ENCODE measurements around the gene EFNA3.
A peak's percentile ranks its signal among the peaks of the same experiment; 100 is the strongest.

EFNA3 gene

DNA sequence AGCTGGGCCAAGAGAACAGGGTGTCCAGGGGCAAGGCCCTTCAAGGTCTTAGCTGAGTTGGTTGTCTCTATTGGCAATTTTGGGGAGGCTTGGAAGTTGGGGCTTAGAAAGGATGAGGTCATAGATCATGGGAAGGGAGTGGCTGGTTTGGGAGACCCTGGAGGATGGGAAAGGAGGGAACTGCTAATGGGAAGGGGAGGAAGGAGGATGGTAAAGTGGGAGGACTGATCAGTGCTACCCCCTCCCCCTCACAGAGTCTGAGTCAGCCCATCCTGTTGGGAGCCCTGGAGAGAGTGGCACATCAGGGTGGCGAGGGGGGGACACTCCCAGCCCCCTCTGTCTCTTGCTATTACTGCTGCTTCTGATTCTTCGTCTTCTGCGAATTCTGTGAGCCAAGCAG is 10.0 kb upstream of the EFNA3 start:
- no peak for DNase-seq (ENCODE audit: low read depth)

DNA sequence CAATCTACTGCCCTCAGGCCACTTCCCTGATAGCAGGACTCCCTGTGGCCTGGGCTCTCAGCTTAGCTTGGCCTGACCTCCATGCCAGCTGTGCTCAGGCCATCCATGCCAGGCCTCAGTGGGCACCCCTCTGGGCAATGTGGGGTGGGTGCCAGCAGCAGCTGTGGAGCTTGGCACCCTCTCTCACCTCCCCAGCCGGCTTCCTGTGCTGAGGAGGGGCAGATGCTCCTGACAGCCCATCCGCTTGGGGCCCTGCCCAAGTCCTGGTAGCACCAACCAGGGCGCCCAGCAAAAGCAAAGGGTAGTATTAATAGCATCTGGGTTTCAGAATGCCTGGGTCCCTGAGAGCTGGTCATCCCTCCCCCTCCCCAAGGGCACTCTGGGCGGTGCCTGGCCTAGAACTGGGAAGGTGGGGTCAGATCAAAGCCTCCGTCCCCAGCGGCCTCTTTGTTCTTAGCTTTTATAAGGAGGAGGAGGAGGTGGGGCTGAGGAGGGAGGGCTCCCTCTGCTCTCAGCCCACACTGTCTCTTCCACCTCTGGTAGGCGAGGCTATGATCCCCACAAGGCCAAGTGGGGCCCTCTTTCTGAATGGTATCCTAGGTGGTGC is 9.0 kb upstream of the EFNA3 start:
- no peak for DNase-seq (ENCODE audit: low read depth)

DNA sequence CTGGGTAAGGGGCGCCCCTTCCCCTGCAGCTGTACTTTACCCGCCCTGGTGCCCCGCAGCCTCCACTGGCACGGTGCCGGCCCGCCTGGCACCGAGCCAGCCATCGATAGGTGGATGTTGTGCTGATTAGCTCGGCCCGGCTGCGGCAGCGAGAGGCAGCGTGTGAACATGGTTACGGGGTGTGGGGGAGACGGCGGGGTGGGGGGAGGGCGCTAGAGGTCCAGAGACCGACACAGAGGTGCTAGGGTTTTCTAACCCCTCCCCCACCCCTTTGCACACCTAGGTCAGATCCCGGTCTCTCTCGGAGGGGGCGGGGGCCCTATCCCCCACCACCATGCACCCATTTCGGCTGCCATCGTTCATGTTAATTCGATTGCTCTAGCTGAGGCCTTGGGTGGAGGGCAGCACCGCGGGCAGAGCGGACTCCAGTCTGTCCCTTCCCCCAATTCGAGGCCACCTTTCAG is 8.4 kb upstream of the EFNA3 start:
- DNase-seq (ENCODE audit: low read depth), result no peak

DNA sequence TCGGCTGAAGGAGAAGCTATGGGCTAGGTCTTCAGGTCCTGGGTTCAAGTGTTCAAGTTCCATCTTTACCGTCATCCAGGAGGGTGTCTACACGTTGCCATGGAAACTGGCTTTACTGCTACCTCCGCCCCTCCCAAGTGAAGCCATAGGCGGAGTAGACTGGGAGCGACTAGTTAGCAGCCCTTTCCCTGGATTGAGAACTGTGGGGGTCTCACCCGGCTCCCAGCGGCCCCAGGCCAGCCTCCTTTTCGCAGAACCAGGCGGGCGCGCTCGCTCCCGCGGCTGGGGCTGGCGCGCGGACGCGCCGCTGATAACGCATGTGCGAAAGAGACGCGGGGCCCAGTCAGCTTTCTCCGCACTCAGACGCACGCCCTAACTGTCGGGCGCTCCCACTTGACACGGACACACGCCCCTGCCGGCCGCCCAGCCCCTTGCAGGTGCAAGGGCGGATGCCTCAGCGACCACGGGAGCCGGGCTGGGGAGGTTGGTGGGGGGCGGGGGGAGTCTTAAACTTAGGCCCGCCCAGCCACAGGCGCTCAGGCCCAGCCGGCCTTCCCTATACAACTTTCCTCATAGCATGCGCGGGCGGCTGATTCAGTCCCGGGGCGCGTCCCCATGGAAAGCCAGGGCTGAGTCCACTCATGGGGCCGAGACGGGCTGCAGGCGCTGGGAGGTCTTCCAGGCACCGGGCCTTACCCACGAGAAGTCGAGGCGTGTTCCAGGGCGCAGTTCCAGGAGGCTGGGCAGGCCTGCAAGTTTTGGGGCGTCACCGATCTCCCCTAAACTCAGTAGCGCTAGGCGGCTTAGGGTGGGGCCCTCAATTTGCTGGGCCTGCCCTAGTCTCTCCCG is 7.7 kb upstream of the EFNA3 start:
- peak; percentile 60 for DNase-seq (ENCODE audit: low read depth)

DNA sequence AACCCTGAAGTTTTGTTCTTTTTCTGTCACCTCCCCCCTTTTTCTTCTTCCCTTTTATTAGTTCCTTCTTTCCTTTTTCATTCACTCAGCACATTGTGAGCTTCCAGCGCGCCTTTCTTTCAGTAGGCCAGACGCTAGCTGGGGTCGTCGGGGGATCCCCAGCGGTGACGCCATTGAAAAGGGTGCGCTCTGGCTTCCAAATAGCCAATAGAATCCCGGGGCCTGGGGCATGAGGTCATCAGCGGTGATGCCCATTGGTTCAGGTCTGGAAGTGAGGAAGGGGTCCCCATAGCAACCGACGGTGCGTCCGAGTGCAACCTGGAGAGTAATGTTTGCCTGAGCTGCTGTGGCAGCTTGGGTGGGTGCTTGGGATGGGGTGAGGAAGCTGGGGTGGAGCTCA is 6.9 kb upstream of the EFNA3 start:
- DNase-seq (ENCODE audit: low read depth), result no peak

DNA sequence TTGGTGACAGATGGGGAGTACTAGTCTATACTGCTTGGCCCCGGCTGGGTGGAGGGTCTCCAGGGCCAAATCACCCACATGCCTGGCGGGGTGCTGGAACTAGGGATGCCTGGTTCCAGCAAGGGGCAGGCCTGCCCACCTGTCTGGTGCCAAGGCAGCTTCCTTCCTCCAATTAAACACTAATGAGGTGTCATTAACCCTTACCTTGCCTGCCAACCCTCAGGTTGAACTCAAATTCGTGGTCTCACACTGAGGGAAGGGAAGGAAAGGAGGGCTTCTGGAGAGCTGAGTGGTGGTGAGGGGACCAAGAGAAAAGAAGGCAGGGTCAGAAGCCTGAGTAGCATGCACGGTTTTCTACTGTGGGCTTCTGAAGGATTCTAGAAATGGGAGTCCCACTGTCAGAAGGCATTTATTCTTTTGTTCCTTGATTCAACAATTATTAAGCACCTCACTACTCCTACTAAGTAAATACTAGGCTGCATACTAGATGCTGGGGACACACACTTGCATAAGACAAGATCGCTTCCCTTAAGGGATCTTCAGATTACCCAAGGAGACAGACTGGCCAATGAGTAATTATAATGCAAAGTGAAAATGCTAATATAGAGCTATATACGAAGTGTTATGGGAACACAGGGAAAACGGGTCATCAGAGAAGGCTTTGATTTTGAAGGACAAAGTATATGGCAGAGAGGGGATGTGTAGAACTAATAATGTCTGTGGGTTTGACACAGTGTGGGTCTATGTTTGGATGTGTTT is 5.9 kb upstream of the EFNA3 start:
- DNase-seq (ENCODE audit: low read depth), result no peak

DNA sequence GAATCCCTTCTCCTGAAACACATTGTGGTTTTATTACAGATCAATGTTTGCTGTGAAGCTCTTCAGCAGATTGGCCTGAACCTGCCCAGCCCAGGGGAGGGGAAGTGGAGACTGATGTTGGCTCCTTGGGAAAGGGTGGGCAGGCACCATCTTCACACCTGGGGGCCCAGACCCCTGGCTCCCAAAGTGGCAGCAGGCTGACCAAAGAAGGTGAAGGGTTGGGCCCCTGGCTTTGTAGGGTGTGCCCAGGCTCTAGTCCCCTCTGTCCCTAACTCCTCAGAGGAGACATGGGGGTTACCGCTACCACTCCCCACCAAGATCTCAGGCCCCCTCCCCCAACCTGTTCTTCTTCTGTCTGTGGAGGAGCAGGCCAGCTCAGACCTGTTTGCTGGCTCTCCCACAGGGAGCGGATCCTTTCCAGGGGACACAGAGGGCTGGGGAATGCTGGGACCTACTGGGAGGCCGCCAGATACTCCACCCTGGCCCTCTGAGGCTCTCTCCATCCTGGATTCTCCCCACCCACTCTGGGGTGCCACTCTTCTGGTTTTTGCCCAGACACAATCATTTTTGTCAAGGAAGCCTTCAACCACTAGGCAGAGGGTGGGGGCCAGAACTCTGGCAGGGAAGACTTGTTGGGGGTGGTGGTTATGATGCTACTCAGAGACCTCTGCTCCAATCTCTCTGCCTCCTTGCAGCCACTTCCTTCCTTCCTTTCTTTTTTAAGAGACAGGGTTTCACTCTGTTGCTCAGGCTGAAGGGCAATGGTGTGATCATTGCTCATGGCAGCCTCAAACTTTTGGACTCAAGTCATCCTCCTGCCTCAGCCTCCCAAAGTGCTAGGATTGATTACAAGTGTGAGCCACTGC is 5.0 kb upstream of the EFNA3 start:
- DNase-seq (ENCODE audit: low read depth), result no peak

DNA sequence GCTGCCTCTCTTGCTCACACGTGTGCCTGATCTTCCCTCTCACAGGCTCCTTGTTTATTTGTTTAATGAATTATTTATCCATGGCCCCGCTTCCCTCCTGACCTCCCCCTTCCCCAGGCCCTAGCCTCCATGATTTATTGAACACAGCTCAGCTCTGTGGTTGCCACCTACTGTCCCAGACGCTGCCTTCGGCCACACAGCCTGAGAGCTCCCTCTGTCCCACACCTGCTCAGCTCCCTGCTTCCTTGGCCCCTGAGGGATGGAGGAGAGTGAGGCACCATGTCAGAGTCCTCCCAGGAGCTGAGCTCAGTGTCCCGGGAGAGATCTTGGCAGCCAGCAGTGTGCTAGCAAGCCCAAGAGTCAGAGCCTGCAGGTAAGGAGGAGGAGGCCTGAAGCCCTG is 3.1 kb upstream of the EFNA3 start:
- DNase-seq (ENCODE audit: low read depth), result no peak

DNA sequence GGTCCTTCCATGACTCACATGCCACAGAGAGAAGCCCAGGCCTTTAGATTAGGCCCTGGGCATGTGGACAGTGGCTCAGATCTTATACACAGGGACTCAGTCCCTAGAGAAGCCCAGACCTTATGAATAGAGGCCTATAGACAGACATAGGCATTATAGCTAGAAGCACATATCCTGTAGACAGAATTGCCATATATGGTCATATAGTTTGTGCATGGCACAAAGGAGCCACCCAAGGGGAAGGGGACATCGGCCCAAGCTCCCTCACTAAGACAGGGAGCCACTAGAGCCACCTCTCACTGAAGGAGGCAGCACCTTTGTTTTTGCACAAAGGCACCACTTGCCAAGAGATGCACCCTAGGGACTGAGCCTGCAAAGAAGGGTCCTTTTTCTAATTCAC is 2.3 kb upstream of the EFNA3 start:
- no peak for DNase-seq (ENCODE audit: low read depth)

DNA sequence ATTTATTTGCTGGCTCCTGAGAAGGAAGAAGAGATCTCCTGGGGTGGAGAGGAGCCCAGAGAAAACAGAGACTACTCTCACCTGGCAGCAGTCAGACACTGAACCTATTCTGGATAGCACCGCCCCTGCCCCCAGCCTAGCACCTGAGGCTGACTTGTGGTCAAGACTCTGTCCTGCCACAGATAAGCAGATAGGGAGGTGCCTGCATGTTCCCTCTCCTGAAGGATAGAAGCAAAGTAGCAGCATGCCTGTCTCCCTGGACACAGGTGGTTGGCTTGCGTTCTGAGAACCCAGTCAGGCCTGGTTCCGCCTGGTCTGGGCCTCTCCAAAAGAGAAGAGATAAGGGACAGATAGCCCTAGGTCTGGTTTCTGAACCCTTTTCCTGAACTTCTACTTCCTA is 1.3 kb upstream of the EFNA3 start:
- DNase-seq (ENCODE audit: low read depth), result no peak

DNA sequence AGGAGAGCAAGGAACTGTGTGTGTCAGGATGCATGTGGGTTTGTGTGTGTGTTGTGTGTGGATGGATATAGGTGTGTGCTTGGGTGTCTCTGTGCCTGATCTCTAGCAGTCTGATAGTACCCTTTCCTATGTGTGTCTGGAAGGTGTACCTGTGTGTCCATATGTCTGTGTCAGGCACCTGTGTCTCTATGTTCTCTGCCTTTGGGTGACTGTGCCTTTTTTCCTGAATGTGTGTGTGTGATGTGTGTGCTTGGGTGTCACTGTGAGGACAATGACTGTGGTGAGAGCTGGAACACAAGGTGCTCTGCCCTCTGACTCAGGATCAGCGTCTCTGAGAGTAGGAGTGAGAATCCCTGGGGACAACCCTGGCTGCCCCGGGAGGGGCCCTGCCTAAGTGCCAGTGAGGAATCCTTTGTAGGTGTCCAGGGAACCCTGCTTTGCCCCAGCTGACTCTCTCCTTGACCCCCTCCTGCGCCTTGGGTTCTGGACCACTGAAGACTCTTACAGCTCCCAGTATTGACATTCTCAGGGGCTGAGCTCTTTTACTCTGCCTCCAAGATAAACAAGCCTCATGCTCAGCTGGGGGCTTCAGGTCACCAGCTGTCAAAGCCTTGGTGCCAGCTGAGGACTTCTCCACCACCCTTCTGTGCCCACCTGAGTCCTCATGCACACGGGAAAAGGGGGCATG is 735 bp upstream of the EFNA3 start:
- no peak for DNase-seq (ENCODE audit: low read depth)

DNA sequence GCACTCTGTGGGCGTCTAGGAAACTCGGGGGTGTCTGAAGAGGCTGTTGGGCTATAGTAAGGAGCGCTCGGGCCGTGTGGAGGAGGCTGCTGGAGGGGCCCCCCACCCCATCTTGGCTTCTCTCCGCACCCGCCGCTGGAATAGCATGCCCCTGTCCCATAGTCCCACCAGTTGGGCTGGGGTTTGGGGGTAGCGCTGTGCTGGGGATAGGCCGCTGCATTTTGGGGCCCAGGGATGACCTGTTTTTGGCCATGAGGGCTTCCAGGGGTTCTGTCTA is 511 bp downstream of the EFNA3 start:
- no peak for DNase-seq (ENCODE audit: low read depth)

DNA sequence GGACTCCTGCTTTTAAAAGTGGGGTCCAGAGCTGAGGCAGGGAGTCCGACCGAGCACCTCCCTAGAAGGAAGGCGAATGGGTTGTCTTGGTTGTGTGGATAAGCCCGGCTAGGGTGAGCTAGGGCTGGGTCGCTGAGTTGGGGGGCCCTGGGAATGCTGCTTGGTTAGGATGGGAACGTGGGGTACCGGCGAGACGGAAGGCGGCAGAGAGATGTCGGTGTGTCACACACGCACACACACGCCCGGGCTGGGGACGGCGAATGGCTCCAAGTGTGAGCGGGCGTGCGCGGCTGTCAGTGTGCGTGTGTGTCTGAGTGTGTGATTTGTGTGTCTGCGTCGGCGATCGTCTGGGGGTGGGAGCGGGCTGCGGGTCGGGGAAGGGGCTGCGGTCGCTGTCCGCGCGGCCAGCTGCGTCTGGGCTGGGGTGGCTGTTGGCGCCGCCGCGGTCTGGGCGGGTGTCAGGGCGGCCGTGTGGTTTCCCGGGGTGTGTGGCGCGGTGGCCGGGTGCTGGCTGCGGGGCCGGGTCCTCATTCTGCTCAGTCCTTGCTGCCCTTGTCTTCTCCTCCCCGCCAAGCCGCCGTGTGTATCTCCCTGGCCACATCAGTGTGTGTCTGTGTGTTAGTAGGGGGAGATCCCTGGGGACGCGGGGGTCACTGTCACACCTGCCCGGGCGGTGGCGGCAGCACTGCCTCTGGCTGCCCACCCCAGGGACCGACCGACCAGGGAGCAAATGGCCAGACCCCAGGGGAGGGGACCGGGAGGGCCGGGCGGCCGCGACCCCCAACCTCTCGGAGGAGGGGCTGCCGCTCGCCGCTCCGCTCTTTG is 1.1 kb downstream of the EFNA3 start:
- no peak for DNase-seq (ENCODE audit: low read depth)

DNA sequence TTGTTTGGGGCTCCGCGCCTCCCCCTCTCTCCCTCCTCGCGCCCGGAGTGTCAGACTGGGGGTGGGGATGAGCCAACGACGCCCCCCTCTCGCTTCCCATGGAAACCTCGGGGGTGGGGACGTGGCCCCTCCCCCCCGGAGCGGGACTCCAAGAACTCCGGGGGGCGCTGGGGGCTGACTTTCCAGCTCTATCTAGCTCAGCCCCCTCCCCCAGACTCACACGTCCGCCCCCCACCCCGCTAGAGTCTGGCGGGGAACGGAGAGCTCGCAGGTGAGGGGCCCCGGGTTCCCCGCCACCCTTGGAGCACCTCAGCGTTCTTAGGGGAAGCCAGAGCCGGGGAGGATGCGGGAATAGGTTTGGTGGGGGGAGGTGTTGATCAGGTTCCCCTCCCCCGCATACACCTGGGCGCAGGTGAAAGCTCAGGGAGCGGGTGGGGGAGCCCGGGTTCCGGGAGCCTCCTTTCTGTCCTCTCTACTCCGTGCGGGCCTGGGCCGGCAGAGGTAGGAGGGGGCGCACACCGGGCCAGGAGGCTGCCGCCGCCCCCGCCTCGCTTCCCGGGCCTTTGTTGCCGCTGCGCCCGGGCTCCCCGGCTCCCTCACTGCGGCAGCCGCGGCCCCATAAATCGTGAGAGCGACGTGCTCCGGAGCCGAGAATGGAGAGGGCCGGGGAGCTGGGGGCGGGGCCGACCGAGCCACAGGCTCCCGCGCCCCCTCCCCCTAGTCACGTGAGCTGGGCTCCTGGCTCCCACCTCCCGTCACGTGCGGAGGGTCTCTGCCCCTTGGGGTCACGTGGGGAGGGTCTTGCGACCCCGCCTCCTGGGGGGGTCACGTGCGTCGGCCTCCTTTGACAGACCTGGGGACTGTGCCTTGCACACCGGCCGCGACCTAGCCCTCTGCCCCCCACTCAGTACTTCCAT is 1.9 kb downstream of the EFNA3 start:
- no peak for DNase-seq (ENCODE audit: low read depth)

DNA sequence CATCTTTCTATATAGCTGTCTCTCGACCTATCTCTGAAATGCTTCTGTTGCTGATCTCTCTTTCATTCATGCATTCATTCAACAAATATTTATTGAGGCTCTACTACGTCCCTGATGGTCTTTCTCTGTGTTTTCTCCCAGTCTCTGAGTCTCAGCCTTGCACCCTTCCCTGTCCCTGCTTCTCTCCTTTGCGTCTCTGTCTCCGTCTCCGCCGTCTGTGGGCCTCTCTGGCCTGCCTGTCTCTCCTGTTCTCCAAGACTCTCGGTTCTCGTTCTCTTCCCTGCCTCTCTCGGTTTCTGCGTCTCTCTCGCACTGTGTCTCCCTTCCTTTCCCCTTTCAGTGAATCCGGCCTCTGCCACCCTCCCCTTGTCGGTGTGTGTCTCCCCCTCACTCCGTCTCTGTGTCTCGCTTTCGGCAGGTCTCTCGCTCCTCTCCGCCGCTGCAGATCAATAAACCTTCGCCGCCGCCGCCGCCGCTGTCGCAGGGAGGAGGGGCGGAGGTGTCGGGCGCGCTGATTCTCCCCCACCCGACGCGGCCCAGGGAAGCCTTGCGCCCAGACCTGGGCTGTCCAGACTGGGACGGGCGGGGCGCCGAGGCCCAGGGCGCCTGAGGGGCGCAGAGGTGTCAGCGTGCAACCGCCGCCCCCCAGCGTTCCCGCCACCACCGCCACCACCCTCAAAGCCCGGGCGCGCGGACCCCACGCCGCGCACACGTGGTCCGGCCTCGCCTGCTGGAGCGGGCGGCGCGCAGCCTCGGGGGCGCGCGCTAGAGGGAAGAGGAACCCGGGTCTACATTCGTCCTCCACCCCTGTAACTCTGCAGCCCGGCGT is 3.0 kb downstream of the EFNA3 start:
- no peak for DNase-seq (ENCODE audit: low read depth)

DNA sequence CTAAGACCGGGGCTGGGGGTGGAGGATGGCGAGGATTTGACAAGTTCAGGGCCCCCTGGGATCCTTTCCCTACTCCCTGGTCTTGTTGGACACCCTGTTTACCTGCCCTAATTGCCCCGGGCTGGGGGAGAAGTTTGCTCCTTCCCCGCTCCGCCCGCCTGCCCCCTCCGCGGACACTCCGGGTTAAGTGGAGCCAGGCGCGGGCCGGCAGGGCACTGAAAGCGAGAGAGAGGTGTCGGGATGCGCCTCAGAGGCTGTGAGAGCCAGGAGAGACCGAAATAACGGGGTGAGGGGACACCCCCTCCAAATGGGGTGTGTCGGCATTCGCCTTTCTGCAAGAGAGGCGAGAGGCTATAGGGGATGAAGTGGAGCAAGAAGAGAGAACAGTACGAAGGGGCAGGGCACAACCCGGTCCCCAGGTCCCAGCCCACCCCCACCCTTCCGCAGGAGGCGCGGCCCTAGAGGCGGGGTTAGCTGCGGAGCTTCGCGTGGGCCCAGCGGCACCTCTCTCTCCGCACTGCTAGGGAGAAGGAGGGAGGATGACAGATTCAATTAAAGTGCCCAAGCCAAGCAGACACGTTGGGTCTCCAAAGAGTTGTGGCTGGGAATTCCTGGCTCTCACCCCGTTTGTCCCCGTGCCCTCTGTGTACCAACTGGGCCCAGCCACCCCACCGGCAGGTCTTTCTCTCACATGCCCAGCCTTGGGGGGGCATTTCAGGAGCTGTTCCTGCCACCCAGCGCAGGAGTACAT is 3.8 kb downstream of the EFNA3 start:
- DNase-seq (ENCODE audit: low read depth), result no peak

DNA sequence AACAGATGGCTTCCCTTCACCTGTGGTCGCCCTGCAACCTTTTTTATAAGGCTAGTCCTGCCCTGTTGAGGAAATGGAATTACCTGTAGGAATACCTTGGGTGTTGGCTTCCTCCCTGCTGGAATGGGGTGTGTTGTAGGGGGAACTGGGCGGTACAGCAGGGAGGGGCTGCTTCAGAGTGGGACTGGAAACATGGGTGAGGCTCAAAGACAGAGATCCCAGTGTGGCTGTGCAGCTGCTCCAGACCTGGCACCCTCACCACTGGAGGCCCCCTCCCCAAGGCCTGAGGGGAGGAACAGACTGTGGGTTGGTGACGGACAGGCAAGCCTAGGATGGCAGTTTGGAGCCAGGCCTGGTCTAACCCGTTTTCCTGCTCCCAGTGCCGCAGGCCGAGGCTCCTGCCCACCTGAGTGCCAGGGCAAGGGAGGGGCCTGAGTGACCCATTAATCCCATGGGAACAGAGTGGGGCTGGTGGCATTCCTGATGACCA is 4.5 kb downstream of the EFNA3 start:
- no peak for DNase-seq (ENCODE audit: low read depth)

Measured in T-helper 22 cell (primary cell).